Astrocyte of the cerebellum (primary cell): ENCODE measurements around the gene MDFI.
A peak's percentile ranks its signal among the peaks of the same experiment; 100 is the strongest.

Experiments
- DNase-seq: peaks from one replicate; pipeline ENCODE4 v3.0.0-alpha.2; 2011; ENCODE audit warnings: low read depth
- H3K4me3 ChIP-seq: 2 replicates; pipeline ENCODE4 v1.5.1; 2011; ENCODE audit warnings: mild to moderate bottlenecking, low read depth, low read length, moderate library complexity
- CTCF ChIP-seq: IDR thresholded peaks from 2 replicates; pipeline ENCODE4 v1.5.1; 2012; ENCODE audit warnings: low read length, low read depth, moderate library complexity, mild to moderate bottlenecking; ENCODE audit errors: missing control alignments
- in situ Hi-C: cut with HindIII; loops from 2 replicates; pipeline ENCODE4 v1.10.0; 2017; ENCODE audit warnings: low sequenced_read_pairs

Gene MDFI

GRCh38 chr6:41601248-41601549, 37.1 kb upstream of the MDFI start:
- no peak for DNase-seq
- H3K4me3 ChIP-seq: no peak overlapping the region
- no peak for TF ChIP-seq CTCF
- in situ Hi-C loops: loop anchor here (5.0 kb wide), 1 partner anchor 44 kb away; no protein-coding TSS in a partner anchor

GRCh38 chr6:41602422-41602743, 35.9 kb upstream of the MDFI start:
- in situ Hi-C loops: loop anchor here (5.0 kb wide), 1 partner anchor 45 kb away; no protein-coding TSS in a partner anchor
- DNase-seq: no peak
- no peak for TF ChIP-seq CTCF

GRCh38 chr6:41602864-41603608, 35.2 kb upstream of the MDFI start:
- peak; percentile 80 for DNase-seq
- no peak overlapping the region for H3K4me3 ChIP-seq
- TF ChIP-seq CTCF: peak; percentile 93
- in situ Hi-C loops: loop anchor here (5.0 kb wide), 1 partner anchor 46 kb away; no protein-coding TSS in a partner anchor

More at GRCh38 chr6:41602422-41602743, 35.9 kb upstream of the MDFI start:
- no peak overlapping the region for H3K4me3 ChIP-seq

GRCh38 chr6:41604006-41604405, 34.3 kb upstream of the MDFI start:
- no peak for TF ChIP-seq CTCF
- DNase-seq: no peak
- in situ Hi-C loops: loop anchor here (5.0 kb wide), 1 partner anchor 47 kb away; no protein-coding TSS in a partner anchor
- no peak overlapping the region for H3K4me3 ChIP-seq

- in situ Hi-C loops: no loop called here
- H3K4me3 ChIP-seq: no peak overlapping the region
- TF ChIP-seq CTCF: no peak
- no peak for DNase-seq
These were observed 32.6 kb upstream of the MDFI start for GRCh38 chr6:41605649-41606048.

- in situ Hi-C loops: no loop called here
- TF ChIP-seq CTCF: no peak
- DNase-seq: no peak
- no peak overlapping the region for H3K4me3 ChIP-seq
These were observed 31.2 kb upstream of the MDFI start for GRCh38 chr6:41607036-41607435.
